ENCODE data around the gene COTL1. TPM values are rescaled to one million over a fixed set of nuclear protein-coding genes. Genes with fewer than 3 reads are reported as not detected.
A peak's percentile ranks its signal among the peaks of the same experiment; 100 is the strongest.
"Not testable (repeated sequence)": the region's sequence is repeated elsewhere in the genome, so short reads cannot be mapped to it uniquely, and the experiment has no call there.

The COTL1 gene
- total RNA-seq, 2 experiments from 2014 or later, result 179 to 181 TPM

GRCh38 chr16:84629580-84629979 is 11.7 kb upstream of the COTL1 start:
- Mint-ChIP-seq H3K27ac (no peak overlapping the region), H3K4me1 (ENCODE audit: low read depth) (peaks cover 50% of the 10 kb centered on the region), H3K9me3 (no peaks in the 10 kb centered on the region), H3K36me3 (ENCODE audit: low read depth) (no peaks in the 10 kb centered on the region), H3K27me3 (no peaks in the 10 kb centered on the region), H3K4me3 (peak overlapping the region; percentile 27)
- CTCF ChIA-PET, result interaction anchor here (2.1 kb wide), 1 partner anchor 109 kb away, joined by 8 read pairs; no protein-coding TSS in a partner anchor
- Histone ChIP-seq H3K27ac (ENCODE audit: low read depth in 1 of 2, low read length in 2 of 2) (no peak overlapping the region), H3K9me3 (ENCODE audit: control insufficient read depth in 1 of 2, insufficient read depth in 1 of 2, low read length in 2 of 2) (no peaks in the 10 kb centered on the region), H3K36me3 (ENCODE audit: insufficient read depth, low read length) (no peaks in the 10 kb centered on the region), H3K27me3 (ENCODE audit: control insufficient read depth in 1 of 2, insufficient read depth in 2 of 2, low read length in 2 of 2) (no peaks in the 10 kb centered on the region), H3K4me1 (ENCODE audit: insufficient read depth, low read length) (peaks cover 26% of the 10 kb centered on the region), H3K4me3 (ENCODE audit: low read length) (no peak overlapping the region)
- DNase-seq (no peak), ATAC-seq (ENCODE audit: poor library complexity) (peak; percentile 65)
- no peak for TF ChIP-seq CTCF (IDR thresholded peaks at IDR 0.05)
- intact Hi-C loops (cut with DNase I, micrococcal nuclease), result no loop called here
- POLR2A ChIA-PET, result interaction anchor here (0.7 to 1.4 kb wide), 3 partner anchors 11 to 19 kb away, joined by 3 read pairs; partner anchors contain the start of gene COTL1

DNA sequence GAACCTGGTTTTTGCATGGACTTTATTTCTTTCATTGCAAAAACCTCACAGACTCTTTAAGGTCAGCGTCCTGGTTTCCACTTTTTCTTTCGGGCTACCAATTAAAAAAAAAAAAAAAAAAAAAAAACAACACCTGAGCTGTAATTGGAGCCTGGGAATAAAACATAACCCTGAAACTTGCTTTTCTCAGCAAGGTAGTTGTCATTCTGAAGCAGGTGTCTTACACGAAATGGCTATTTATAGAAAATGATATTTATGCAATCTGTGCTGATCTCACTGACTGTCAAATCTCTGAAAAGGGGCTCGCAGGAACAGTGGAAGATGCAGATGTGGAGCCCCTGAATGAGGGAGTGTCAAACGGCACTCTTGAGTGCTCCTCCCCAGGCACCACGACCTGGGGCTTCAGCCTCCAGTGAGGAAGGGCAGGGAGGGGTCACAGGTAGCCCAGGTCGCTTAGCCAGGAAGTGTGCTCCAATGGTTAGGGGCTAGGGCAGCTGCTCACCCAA is 10.4 kb upstream of the COTL1 start:
- intact Hi-C loops (cut with DNase I, micrococcal nuclease), result no loop called here
- H3K27me3 ChIP-seq (ENCODE audit: control insufficient read depth in 1 of 2, insufficient read depth in 2 of 2, low read length in 2 of 2), result no peaks in the 10 kb centered on the region
- H3K27me3 Mint-ChIP-seq, result no peaks in the 10 kb centered on the region

DNA sequence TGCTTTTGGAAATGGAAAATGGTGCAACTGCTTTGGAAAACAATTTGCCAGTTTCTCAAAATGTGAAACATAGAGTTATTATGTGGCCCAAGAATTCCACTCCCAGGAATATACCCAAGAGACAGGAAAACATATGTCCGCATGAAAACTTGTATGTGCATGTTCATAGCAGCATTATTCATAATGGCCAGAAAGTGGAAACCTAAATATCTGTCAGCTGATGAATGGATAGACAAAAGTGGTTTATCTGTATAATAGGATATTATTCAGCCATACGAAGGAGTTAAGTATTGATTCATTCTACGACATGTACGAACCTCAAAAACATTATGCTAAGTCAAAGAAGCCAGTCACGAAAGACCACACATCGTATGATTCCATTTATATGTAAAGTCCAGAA is 7.7 kb upstream of the COTL1 start:
- Mint-ChIP-seq H3K27ac (no peak overlapping the region), H3K27me3 (no peaks in the 10 kb centered on the region), H3K4me3 (no peak overlapping the region), H3K4me1 (ENCODE audit: low read depth) (peaks cover 23% of the 10 kb centered on the region), H3K36me3 (ENCODE audit: low read depth) (no peaks in the 10 kb centered on the region), H3K9me3 (no peaks in the 10 kb centered on the region)
- ATAC-seq (ENCODE audit: poor library complexity) (no peak), DNase-seq (no peak)
- TF ChIP-seq CTCF (IDR thresholded peaks at IDR 0.05), result no peak
- Histone ChIP-seq H3K4me3 (ENCODE audit: low read length) (no peak overlapping the region), H3K27me3 (ENCODE audit: control insufficient read depth in 1 of 2, insufficient read depth in 2 of 2, low read length in 2 of 2) (no peaks in the 10 kb centered on the region), H3K36me3 (ENCODE audit: insufficient read depth, low read length) (no peaks in the 10 kb centered on the region), H3K27ac (ENCODE audit: low read depth in 1 of 2, low read length in 2 of 2) (no peak overlapping the region), H3K4me1 (ENCODE audit: insufficient read depth, low read length) (peaks cover 19% of the 10 kb centered on the region), H3K9me3 (ENCODE audit: control insufficient read depth in 1 of 2, insufficient read depth in 1 of 2, low read length in 2 of 2) (no peaks in the 10 kb centered on the region)
- intact Hi-C loops (cut with DNase I, micrococcal nuclease), result no loop called here
- CTCF ChIA-PET, result no interaction called here
- POLR2A ChIA-PET, result no interaction called here

More for the DNA sequence above, 10.4 kb upstream of the COTL1 start:
- no peak overlapping the region for H3K27ac ChIP-seq (ENCODE audit: low read depth in 1 of 2, low read length in 2 of 2)
- CTCF ChIA-PET, result interaction anchor here (1.3 to 2.1 kb wide), 2 partner anchors 71 to 110 kb away, joined by 3 to 8 read pairs; no protein-coding TSS in a partner anchor
- ATAC-seq (ENCODE audit: poor library complexity) (no peak), DNase-seq (no peak)
- H3K4me3 ChIP-seq (ENCODE audit: low read length), result no peak overlapping the region
- POLR2A ChIA-PET, result interaction anchor here (0.5 kb wide), 1 partner anchor 9 kb away, joined by 3 read pairs; no protein-coding TSS in a partner anchor
- H3K9me3 ChIP-seq (ENCODE audit: control insufficient read depth in 1 of 2, insufficient read depth in 1 of 2, low read length in 2 of 2), result no peaks in the 10 kb centered on the region
- Mint-ChIP-seq H3K9me3 (no peaks in the 10 kb centered on the region), H3K36me3 (ENCODE audit: low read depth) (no peaks in the 10 kb centered on the region), H3K27ac (no peak overlapping the region), H3K4me1 (ENCODE audit: low read depth) (peaks cover 41% of the 10 kb centered on the region), H3K4me3 (no peak overlapping the region)
- peaks cover 26% of the 10 kb centered on the region for H3K4me1 ChIP-seq (ENCODE audit: insufficient read depth, low read length)
- no peaks in the 10 kb centered on the region for H3K36me3 ChIP-seq (ENCODE audit: insufficient read depth, low read length)
- no peak for TF ChIP-seq CTCF (IDR thresholded peaks at IDR 0.05)

DNA sequence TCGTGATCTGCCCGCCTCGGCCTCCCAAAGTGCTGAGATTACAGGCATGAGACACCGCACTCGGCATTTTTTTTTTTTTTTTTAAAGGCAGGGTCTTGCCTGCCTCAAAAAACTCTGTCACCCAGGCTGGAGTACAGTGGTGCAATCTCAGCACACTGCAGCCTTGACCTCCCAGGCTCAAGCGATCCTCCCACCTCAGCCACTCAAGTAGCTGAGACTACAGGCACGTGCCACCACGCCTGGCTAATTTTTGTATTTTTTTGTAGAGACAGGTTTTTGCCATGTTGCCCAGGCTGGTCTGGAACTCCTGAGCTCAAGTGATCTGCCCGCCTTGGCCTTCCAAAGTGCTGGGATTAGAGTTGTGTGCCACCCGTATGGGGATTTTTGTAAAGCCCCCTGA is 3.0 kb upstream of the COTL1 start:
- peaks cover 20% of the 10 kb centered on the region for H3K4me1 Mint-ChIP-seq (ENCODE audit: low read depth)
- not testable (repeated sequence) for H3K4me3 Mint-ChIP-seq; H3K36me3 ChIP-seq (ENCODE audit: insufficient read depth, low read length); H3K27me3 Mint-ChIP-seq; H3K27ac Mint-ChIP-seq; H3K4me3 ChIP-seq (ENCODE audit: low read length); ATAC-seq (ENCODE audit: poor library complexity); H3K9me3 Mint-ChIP-seq; H3K9me3 ChIP-seq (ENCODE audit: control insufficient read depth in 1 of 2, insufficient read depth in 1 of 2, low read length in 2 of 2); DNase-seq; H3K27me3 ChIP-seq (ENCODE audit: control insufficient read depth in 1 of 2, insufficient read depth in 2 of 2, low read length in 2 of 2); H3K27ac ChIP-seq (ENCODE audit: low read depth in 1 of 2, low read length in 2 of 2)
- ChIA-PET POLR2A (interaction anchor here (1.0 to 2.8 kb wide), 5 partner anchors 23 to 112 kb away, joined by 3 to 12 read pairs (median 3); no protein-coding TSS in a partner anchor), CTCF (interaction anchor here (0.8 to 4.1 kb wide), 9 partner anchors 10 to 331 kb away, joined by 3 to 32 read pairs (median 15); no protein-coding TSS in a partner anchor)
- intact Hi-C loops (cut with DNase I, micrococcal nuclease), result loop anchor here (5.0 kb wide), 2 partner anchors 51 to 344 kb away; no protein-coding TSS in a partner anchor
- H3K36me3 Mint-ChIP-seq (ENCODE audit: low read depth), result peaks cover 12% of the 10 kb centered on the region
- H3K4me1 ChIP-seq (ENCODE audit: insufficient read depth, low read length), result peaks cover 18% of the 10 kb centered on the region

Data from CD4-positive, alpha-beta T cell (primary cell).